Endothelial cell of umbilical vein (primary cell): ENCODE measurements around the gene MT1X. TPM values are rescaled to one million over a fixed set of nuclear protein-coding genes. Genes with fewer than 3 reads are reported as not detected.

Experiments
- BruUV-seq: library from RNA; stranded (reverse); fragments of 400-500 nt; replicated peaks from 2 replicates; lab custom pipeline; 2021; lab: Mats Ljungman, UMichigan
- CTCF ChIA-PET: fragments of 300-600, 350-600 bp; sonication (Branson Sonifier 250); formaldehyde crosslinking; loops from one replicate; lab custom pipeline; 2021; ENCODE audit warnings: antibody characterized with exemption, inconsistent platforms; lab: Charles Lee
- POLR2A ChIA-PET: fragments of 300-600, 350-600 bp; sonication (Branson Sonifier 250); formaldehyde crosslinking; loops from one replicate; lab custom pipeline; 2021; ENCODE audit warnings: antibody characterized with exemption, inconsistent platforms; lab: Charles Lee
- DNase-seq: peaks from one replicate; pipeline ENCODE4 v3.0.0-alpha.2; 2011; ENCODE audit warnings: low read depth, low spot score
- FAIRE-seq: peaks from 2 replicates; lab custom pipeline; 2011; peaks lifted over from hg19 to GRCh38; lab: Jason Lieb, UNC
- H2AFZ ChIP-seq: 2 replicates; pipeline ENCODE4 v1.6.0; 2012; ENCODE audit warnings: low read depth, low read length, control low read depth, inconsistent platforms
- H3K27ac ChIP-seq: 2 replicates; pipeline ENCODE4 v1.5.1; 2011; ENCODE audit warnings: low read depth, mild to moderate bottlenecking, control low read depth, low read length, moderate library complexity; ENCODE audit not compliant: insufficient read depth
- H3K27me3 ChIP-seq, 2 experiments: 2 replicates each; pipeline versions ENCODE4 v1.6.0 to v1.6.1; 2011; ENCODE audit warnings: low read length in 2 of 2, mixed read lengths in 1 of 2; ENCODE audit not compliant: control insufficient read depth in 2 of 2, insufficient read depth in 2 of 2
- H3K36me3 ChIP-seq, 2 experiments: 2 replicates in 1 of 2; 3 replicates in 1 of 2; pipeline ENCODE4 v1.5.1; 2011; ENCODE audit warnings: low read length in 2 of 2, mild to moderate bottlenecking in 1 of 2, moderate library complexity in 1 of 2; ENCODE audit not compliant: control insufficient read depth in 2 of 2, insufficient read depth in 2 of 2; ENCODE audit errors: extremely low read depth in 1 of 2
- H3K4me1 ChIP-seq: 3 replicates; pipeline ENCODE4 v1.5.1; 2011; ENCODE audit warnings: mild to moderate bottlenecking, low read length; ENCODE audit not compliant: control insufficient read depth, insufficient read depth; ENCODE audit errors: extremely low read depth
- H3K4me2 ChIP-seq: 2 replicates; pipeline ENCODE4 v1.6.1; 2011; ENCODE audit warnings: low read length, control low read depth, mixed read lengths; ENCODE audit not compliant: insufficient read depth
- H3K4me3 ChIP-seq, 3 experiments: fragments of 200-600 bp in 1 of 3; sonication (generic), shearing (Covaris generic) in 1 of 3; replicated peaks in 1 of 3; 2 replicates each; pipeline ENCODE4 v1.5.1; 2011 to 2016; ENCODE audit warnings: control low read depth in 3 of 3, low read length in 3 of 3, mild to moderate bottlenecking in 2 of 3, inconsistent platforms in 1 of 3, low read depth in 1 of 3, moderate library complexity in 1 of 3; ENCODE audit not compliant: insufficient read depth in 1 of 3
- H3K79me2 ChIP-seq: 2 replicates; pipeline ENCODE4 v1.6.0; 2012; ENCODE audit warnings: low read length, inconsistent platforms; ENCODE audit not compliant: control insufficient read depth, insufficient read depth
- H3K9ac ChIP-seq: replicated peaks from 2 replicates; pipeline ENCODE3; 2011; ENCODE audit warnings: low read length, control low read depth; ENCODE audit not compliant: insufficient read depth; ENCODE audit errors: extremely low read depth
- H3K9me1 ChIP-seq: replicated peaks from 3 replicates; pipeline ENCODE4 v1.6.0; 2011; ENCODE audit warnings: mild to moderate bottlenecking, low read length; ENCODE audit not compliant: control insufficient read depth, insufficient read depth; ENCODE audit errors: extremely low read depth
- H3K9me3 ChIP-seq: replicated peaks from 2 replicates; pipeline ENCODE4 v1.5.1; 2012; ENCODE audit warnings: low read length, inconsistent platforms; ENCODE audit not compliant: control insufficient read depth, insufficient read depth
- H4K20me1 ChIP-seq: replicated peaks from 2 replicates; pipeline ENCODE3; 2011; ENCODE audit warnings: mild to moderate bottlenecking, low read length; ENCODE audit not compliant: control insufficient read depth, insufficient read depth; ENCODE audit errors: extremely low read depth
- CTCF ChIP-seq, 2 donors: IDR thresholded peaks; 1 replicate in 1 of 2; 2 replicates in 1 of 2; pipeline ENCODE4 v1.5.1; 2011; ENCODE audit warnings: low read length in 2 of 2, mild to moderate bottlenecking in 2 of 2, moderate library complexity in 2 of 2, control low read depth in 1 of 2, inconsistent platforms in 1 of 2, low read depth in 1 of 2; ENCODE audit not compliant: insufficient read depth in 1 of 2; ENCODE audit errors: extremely low read depth in 1 of 2
- EZH2 ChIP-seq: IDR thresholded peaks from 2 replicates; pipeline ENCODE4 v1.6.1; 2012; ENCODE audit warnings: borderline replicate concordance, low read depth, mild to moderate bottlenecking, moderate library complexity, low read length, inconsistent platforms; ENCODE audit not compliant: severe bottlenecking
- FOS ChIP-seq: IDR thresholded peaks from 2 replicates; pipeline ENCODE4 v1.6.1; 2011; ENCODE audit warnings: mild to moderate bottlenecking, low read length, moderate library complexity, borderline replicate concordance; ENCODE audit not compliant: insufficient read depth
- GATA2 ChIP-seq: IDR thresholded peaks from 2 replicates; pipeline ENCODE4 v1.7.0; 2011; ENCODE audit warnings: low read depth, mild to moderate bottlenecking, moderate library complexity, mixed read lengths, low read length; ENCODE audit not compliant: insufficient read length, insufficient read depth
- JUN ChIP-seq: IDR thresholded peaks from 2 replicates; pipeline ENCODE4 v1.6.1; 2011; ENCODE audit warnings: borderline replicate concordance, low read depth; ENCODE audit not compliant: insufficient read length, insufficient read depth
- MAX ChIP-seq: IDR thresholded peaks from 2 replicates; pipeline ENCODE4 v1.6.1; 2011; ENCODE audit not compliant: insufficient read depth, insufficient read length
- MYC ChIP-seq: IDR thresholded peaks from one replicate; pipeline ENCODE4 v1.6.1; 2011; ENCODE audit warnings: mild to moderate bottlenecking, low read depth, low read length
- POLR2A ChIP-seq: IDR thresholded peaks from 2 replicates; pipeline ENCODE4 v1.6.1; 2012; ENCODE audit warnings: low read depth, mild to moderate bottlenecking, control low read depth, low read length
- POLR2AphosphoS5 ChIP-seq: IDR thresholded peaks from 2 replicates; pipeline ENCODE4 v1.6.1; 2012; ENCODE audit warnings: low read depth, mild to moderate bottlenecking, control low read depth, low read length, moderate library complexity; ENCODE audit not compliant: insufficient read depth
- dilution Hi-C: fragments of 300-500 bp; cut with MboI; formaldehyde crosslinking; loops from one replicate; pipeline ENCODE4 v1.15.0; 2019; ENCODE audit warnings: low sequenced_read_pairs; ENCODE audit not compliant: extremely low pct_ligation_motif_present
- intact Hi-C: fragments of 100-400 bp; cut with micrococcal nuclease; formaldehyde crosslinking; loops from one replicate; pipeline ENCODE4 v1.10.0; 2022
- polyA plus RNA-seq, 4 experiments: library from polyadenylated mRNA; depleted of rRNA in 3 of 4; stranded (reverse) in 3 of 4; unstranded in 1 of 4; fragments of >200 nt; gene quantifications; 2 replicates each; pipeline versions ENCODE4 v1.2.1 to v1.2.3, GENCODE V29; 2011 to 2012; ENCODE audit warnings: missing spikeins in 1 of 4
- total RNA-seq: library from RNA; stranded (reverse); gene quantifications from 2 replicates; pipeline ENCODE4 v1.2.3, GENCODE V29; 2021

The MT1X gene
- total and polyA plus RNA-seq, 2 donors (not counting 3 experiments of a cell fraction or from before 2014, with no cell fraction given) = 15.6 to 46.7 TPM

GRCh38 chr16:56713794-56714193 is 31.5 kb downstream of the MT1X start:
- H3K9me3 ChIP-seq = no peaks in the 10 kb centered on the region
- H3K36me3 ChIP-seq = no peaks in the 10 kb centered on the region
- BruUV-seq = no TSS peak
- no peaks in the 10 kb centered on the region for H4K20me1 ChIP-seq
- intact Hi-C loops (no loop called here), dilution Hi-C loops (no loop called here)
- H3K27me3 ChIP-seq = no peaks in the 10 kb centered on the region
- no peak overlapping the region for H2AFZ ChIP-seq
- H3K9ac ChIP-seq = no peak overlapping the region
- H3K9me1 ChIP-seq = no peaks in the 10 kb centered on the region
- no peak overlapping the region for H3K4me2 ChIP-seq
- ChIA-PET CTCF (interaction anchor here (1.8 kb wide), 1 partner anchor 12 kb away, joined by 4 read pairs; no protein-coding TSS in a partner anchor), POLR2A (no interaction called here)
- H3K79me2 ChIP-seq = no peaks in the 10 kb centered on the region
- H3K4me3 ChIP-seq = no peak overlapping the region
- TF ChIP-seq GATA2 (no peak), JUN (no peak), MYC (no peak), FOS (no peak), POLR2A (no peak), EZH2 (no peak), CTCF (IDR thresholded peaks at IDR 0.05; ENCODE audit: extremely low read depth in 1 of 2, insufficient read depth in 1 of 2, low read depth in 1 of 2, low read length in 2 of 2) (no peak), MAX (no peak), POLR2AphosphoS5 (no peak)
- no peaks in the 10 kb centered on the region for H3K4me1 ChIP-seq
- DNase-seq (no peak), FAIRE-seq (no peak)
- H3K27ac ChIP-seq = no peak overlapping the region
